Measurements from ENCODE around the gene LY6G6C. TPM values are rescaled to one million over a fixed set of nuclear protein-coding genes. Genes with fewer than 3 reads are reported as not detected.

The LY6G6C gene
- total and polyA plus RNA-seq, 2 of the 13 experiments (the other 11 are each of a cell fraction or from before 2014, with no cell fraction given) = 0.15 TPM; not detected in 1

- TF ChIP-seq MEIS2 (CRISPR knock-in tag; IDR thresholded peaks at IDR 0.05) (no peak; the same call in 1 of the 2 replicates), ARID3A (IDR thresholded peaks at IDR 0.05; ENCODE audit: low read depth, low read length) (no peak), ETV6 (CRISPR knock-in tag; conservative IDR thresholded peaks at IDR 0.05) (peak; percentile 83), RARA (CRISPR knock-in tag; IDR thresholded peaks at IDR 0.05) (peak; percentile 68), U2AF1 (optimal IDR thresholded peaks at IDR 0.05; ENCODE audit: low read depth, low read length) (no peak), TCF7 (IDR thresholded peaks at IDR 0.05; ENCODE audit: low read depth) (0 out of 2 replicates have a peak, but pooled peaks have one; percentile 34), ZNF766 (CRISPR knock-in tag; IDR thresholded peaks at IDR 0.05; ENCODE audit: borderline replicate concordance) (no peak; the same call in 1 of the 2 replicates), POGZ (CRISPR knock-in tag; IDR thresholded peaks at IDR 0.05) (peak; percentile 55; the same call in 1 of the 2 replicates), ZNF703 (CRISPR knock-in tag; IDR thresholded peaks at IDR 0.05; ENCODE audit: borderline replicate concordance) (no peak), ZNF549 (CRISPR knock-in tag; IDR thresholded peaks at IDR 0.05) (no peak), ATF7 (IDR thresholded peaks at IDR 0.05) (no peak), ATF7 (CRISPR knock-in tag; IDR thresholded peaks at IDR 0.05) (no peak), ZNF570 (CRISPR knock-in tag; IDR thresholded peaks at IDR 0.05; ENCODE audit: borderline replicate concordance) (0 out of 2 replicates have a peak, but pooled peaks have one; percentile 3), REPIN1 (CRISPR knock-in tag; IDR thresholded peaks at IDR 0.05; ENCODE audit: borderline replicate concordance, low read depth) (peak; percentile 49; the same call in 1 of the 2 replicates), KAT7 (CRISPR knock-in tag; IDR thresholded peaks at IDR 0.05; ENCODE audit: borderline replicate concordance) (peak; percentile 91; the same call in 1 of the 2 replicates), ZNF850 (CRISPR knock-in tag; conservative IDR thresholded peaks at IDR 0.05) (no peak), ZSCAN30 (CRISPR knock-in tag; IDR thresholded peaks at IDR 0.05) (no peak), ZFP82 (CRISPR knock-in tag; IDR thresholded peaks at IDR 0.05; ENCODE audit: borderline replicate concordance) (no peak; the same call in 1 of the 2 replicates), ZNF337 (CRISPR knock-in tag; IDR thresholded peaks at IDR 0.05; ENCODE audit: borderline replicate concordance, low read depth) (no peak), EP300 (IDR thresholded peaks at IDR 0.05; ENCODE audit: low read depth in 2 of 2, low read length in 2 of 2) (peak in 1 of 2 experiments; percentile 65; a peak in 2 of 4 replicates), EP300 (CRISPR knock-in tag; IDR thresholded peaks at IDR 0.05; ENCODE audit: borderline replicate concordance) (peak; percentile 45; the same call in 1 of the 2 replicates), MIER3 (CRISPR knock-in tag; IDR thresholded peaks at IDR 0.05; ENCODE audit: borderline replicate concordance) (no peak), AGO1 (IDR thresholded peaks at IDR 0.05; ENCODE audit: low read depth, low read length, poor library complexity, severe bottlenecking) (no peak)
- TF ChIP-seq, protein P1, sequence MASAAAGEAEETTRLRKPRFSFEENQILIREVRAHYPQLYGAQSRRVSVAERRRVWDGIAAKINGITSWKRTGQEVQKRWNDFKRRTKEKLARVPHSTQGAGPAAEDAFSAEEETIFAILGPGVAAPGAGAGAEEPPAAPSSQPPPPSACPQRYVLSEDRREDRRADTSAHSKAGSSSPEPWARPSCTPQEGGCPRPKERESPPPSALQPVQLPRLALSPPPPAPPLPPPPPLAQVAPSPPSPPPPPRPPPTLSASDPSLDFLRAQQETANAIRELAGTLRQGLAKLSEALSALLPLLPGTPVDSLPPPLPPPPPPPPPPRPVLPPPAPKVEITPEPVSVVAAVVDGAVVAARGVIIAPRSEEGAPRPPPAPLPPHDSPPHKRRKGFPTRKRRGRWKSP (CRISPR knock-in tag; IDR thresholded peaks at IDR 0.05) = no peak
- TF ChIP-seq, protein P2, sequence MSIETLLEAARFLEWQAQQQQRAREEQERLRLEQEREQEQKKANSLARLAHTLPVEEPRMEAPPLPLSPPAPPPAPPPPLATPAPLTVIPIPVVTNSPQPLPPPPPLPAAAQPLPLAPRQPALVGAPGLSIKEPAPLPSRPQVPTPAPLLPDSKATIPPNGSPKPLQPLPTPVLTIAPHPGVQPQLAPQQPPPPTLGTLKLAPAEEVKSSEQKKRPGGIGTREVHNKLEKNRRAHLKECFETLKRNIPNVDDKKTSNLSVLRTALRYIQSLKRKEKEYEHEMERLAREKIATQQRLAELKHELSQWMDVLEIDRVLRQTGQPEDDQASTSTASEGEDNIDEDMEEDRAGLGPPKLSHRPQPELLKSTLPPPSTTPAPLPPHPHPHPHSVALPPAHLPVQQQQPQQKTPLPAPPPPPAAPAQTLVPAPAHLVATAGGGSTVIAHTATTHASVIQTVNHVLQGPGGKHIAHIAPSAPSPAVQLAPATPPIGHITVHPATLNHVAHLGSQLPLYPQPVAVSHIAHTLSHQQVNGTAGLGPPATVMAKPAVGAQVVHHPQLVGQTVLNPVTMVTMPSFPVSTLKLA (IDR thresholded peaks at IDR 0.05) = no peak
- TF ChIP-seq, protein P3, sequence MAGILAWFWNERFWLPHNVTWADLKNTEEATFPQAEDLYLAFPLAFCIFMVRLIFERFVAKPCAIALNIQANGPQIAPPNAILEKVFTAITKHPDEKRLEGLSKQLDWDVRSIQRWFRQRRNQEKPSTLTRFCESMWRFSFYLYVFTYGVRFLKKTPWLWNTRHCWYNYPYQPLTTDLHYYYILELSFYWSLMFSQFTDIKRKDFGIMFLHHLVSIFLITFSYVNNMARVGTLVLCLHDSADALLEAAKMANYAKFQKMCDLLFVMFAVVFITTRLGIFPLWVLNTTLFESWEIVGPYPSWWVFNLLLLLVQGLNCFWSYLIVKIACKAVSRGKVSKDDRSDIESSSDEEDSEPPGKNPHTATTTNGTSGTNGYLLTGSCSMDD (CRISPR knock-in tag; IDR thresholded peaks at IDR 0.05) = no peak
Observed at GRCh38 chr6:31736021-31736767, 14.6 kb upstream of the LY6G6C start, which contains the start of gene CLIC1 (continued).

Measured in HepG2 (cell line).